Midbrain (tissue), 1 donor: ENCODE measurements around the gene ANKRD50.

Source experiments
- DNase-seq: peaks from one replicate; lab custom pipeline; 2025; lab: John Stamatoyannopoulos, UW

The ANKRD50 gene

GRCh38 chr4:124708517-124709300 lies 3.8 kb downstream of the ANKRD50 start:
- DNase-seq: no peak

GRCh38 chr4:124705393-124705792 lies 7.1 kb downstream of the ANKRD50 start:
- DNase-seq: no peak

GRCh38 chr4:124703154-124703553 lies 9.4 kb downstream of the ANKRD50 start:
- no peak for DNase-seq

GRCh38 chr4:124697441-124697840 lies 15.1 kb downstream of the ANKRD50 start:
- no peak for DNase-seq

GRCh38 chr4:124696182-124696581 lies 16.4 kb downstream of the ANKRD50 start:
- DNase-seq: no peak

- DNase-seq: no peak
Observed at GRCh38 chr4:124694946-124695598, 17.5 kb downstream of the ANKRD50 start.

GRCh38 chr4:124694306-124694705 lies 18.2 kb downstream of the ANKRD50 start:
- no peak for DNase-seq

GRCh38 chr4:124691801-124692200 lies 20.7 kb downstream of the ANKRD50 start:
- no peak for DNase-seq

GRCh38 chr4:124686279-124686678 lies 26.3 kb downstream of the ANKRD50 start:
- DNase-seq: no peak

- no peak for DNase-seq
Observed at GRCh38 chr4:124685851-124686250, 26.7 kb downstream of the ANKRD50 start.

GRCh38 chr4:124684301-124684700 lies 28.2 kb downstream of the ANKRD50 start:
- no peak for DNase-seq

GRCh38 chr4:124682384-124682783 lies 30.1 kb downstream of the ANKRD50 start:
- no peak for DNase-seq

GRCh38 chr4:124666496-124666895 lies 46.0 kb downstream of the ANKRD50 start:
- no peak for DNase-seq

- DNase-seq: no peak
Observed at GRCh38 chr4:124658795-124659194, 53.7 kb downstream of the ANKRD50 start.

GRCh38 chr4:124650614-124651013 lies 61.9 kb downstream of the ANKRD50 start:
- no peak for DNase-seq

- no peak for DNase-seq
Observed at GRCh38 chr4:124647599-124647998, 64.9 kb downstream of the ANKRD50 start.

GRCh38 chr4:124644621-124645020 lies 67.9 kb downstream of the ANKRD50 start:
- no peak for DNase-seq

- no peak for DNase-seq
Observed at GRCh38 chr4:124642846-124643245, 69.7 kb downstream of the ANKRD50 start.

GRCh38 chr4:124641715-124642381 lies 70.7 kb downstream of the ANKRD50 start:
- no peak for DNase-seq

GRCh38 chr4:124640022-124640730 lies 72.4 kb downstream of the ANKRD50 start:
- no peak for DNase-seq

- DNase-seq: no peak
Observed at GRCh38 chr4:124637321-124637720, 75.2 kb downstream of the ANKRD50 start.

- no peak for DNase-seq
Observed at GRCh38 chr4:124636788-124637187, 75.7 kb downstream of the ANKRD50 start.
